ENCODE data around the gene PCDHB15. TPM values are rescaled to one million over a fixed set of nuclear protein-coding genes. Genes with fewer than 3 reads are reported as not detected.
A peak's percentile ranks its signal among the peaks of the same experiment; 100 is the strongest.
"Not testable (repeated sequence)": the region's sequence is repeated elsewhere in the genome, so short reads cannot be mapped to it uniquely, and the experiment has no call there.

The PCDHB15 gene
- total RNA-seq, 4 donors from 2014 or later: 3.2 to 6.6 (median 4.1) TPM

DNA sequence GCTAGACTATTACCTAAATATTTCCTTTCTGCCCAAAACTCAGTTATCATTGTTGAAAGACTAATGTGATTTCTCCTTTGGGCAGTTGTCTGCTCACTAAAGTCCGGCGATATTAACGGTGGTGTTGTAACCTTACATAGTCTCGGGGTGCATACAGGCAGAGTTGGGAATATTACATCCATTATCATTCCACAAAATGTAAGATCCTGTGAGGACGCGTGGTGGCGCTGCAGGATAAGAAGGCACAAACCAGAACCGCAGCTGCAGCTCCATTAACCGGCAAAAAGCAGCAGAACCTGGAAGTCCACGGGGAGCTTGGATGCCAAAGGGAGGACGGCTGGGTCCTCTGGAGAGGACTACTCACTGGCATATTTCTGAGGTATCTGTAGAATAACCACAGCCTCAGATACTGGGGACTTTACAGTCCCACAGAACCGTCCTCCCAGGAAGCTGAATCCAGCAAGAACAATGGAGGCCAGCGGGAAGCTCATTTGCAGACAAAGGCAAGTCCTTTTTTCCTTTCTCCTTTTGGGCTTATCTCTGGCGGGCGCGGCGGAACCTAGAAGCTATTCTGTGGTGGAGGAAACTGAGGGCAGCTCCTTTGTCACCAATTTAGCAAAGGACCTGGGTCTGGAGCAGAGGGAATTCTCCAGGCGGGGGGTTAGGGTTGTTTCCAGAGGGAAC is 31.4 kb upstream of the PCDHB15 start, which contains the start of gene PCDHB13:
TSS of gene PCDHB13 (plus strand) at position 264 of the 684 bp plus-strand sequence. CDS start at position 469, 205 bp downstream.
- Histone ChIP-seq H3K4me3 (peak within 1 kb of the TSS in 1 of 2 donors; percentile 15), H3K27me3 (peaks cover 22% of the 10 kb centered on the region), H3K9me3 (peaks cover 0 to 96% (median 6%) of the 10 kb centered on the region in 3 donors), H3K36me3 (peaks cover 0 to 11% of the 10 kb centered on the region in 2 donors)
- 11 to 14% methylated on average over 6 to 8 of the region's 18 CpGs for WGBS, 2 donors (ENCODE audit: low coverage in 1 of 2)
- not testable (repeated sequence) for H3K27ac ChIP-seq, H3K4me1 ChIP-seq
- ATAC-seq: peak; percentile 25
- TF ChIP-seq, protein P1, sequence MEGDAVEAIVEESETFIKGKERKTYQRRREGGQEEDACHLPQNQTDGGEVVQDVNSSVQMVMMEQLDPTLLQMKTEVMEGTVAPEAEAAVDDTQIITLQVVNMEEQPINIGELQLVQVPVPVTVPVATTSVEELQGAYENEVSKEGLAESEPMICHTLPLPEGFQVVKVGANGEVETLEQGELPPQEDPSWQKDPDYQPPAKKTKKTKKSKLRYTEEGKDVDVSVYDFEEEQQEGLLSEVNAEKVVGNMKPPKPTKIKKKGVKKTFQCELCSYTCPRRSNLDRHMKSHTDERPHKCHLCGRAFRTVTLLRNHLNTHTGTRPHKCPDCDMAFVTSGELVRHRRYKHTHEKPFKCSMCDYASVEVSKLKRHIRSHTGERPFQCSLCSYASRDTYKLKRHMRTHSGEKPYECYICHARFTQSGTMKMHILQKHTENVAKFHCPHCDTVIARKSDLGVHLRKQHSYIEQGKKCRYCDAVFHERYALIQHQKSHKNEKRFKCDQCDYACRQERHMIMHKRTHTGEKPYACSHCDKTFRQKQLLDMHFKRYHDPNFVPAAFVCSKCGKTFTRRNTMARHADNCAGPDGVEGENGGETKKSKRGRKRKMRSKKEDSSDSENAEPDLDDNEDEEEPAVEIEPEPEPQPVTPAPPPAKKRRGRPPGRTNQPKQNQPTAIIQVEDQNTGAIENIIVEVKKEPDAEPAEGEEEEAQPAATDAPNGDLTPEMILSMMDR (IDR thresholded peaks at IDR 0.05): peak in 3 of 4 experiments; percentile 12 to 51 (median 20)

DNA sequence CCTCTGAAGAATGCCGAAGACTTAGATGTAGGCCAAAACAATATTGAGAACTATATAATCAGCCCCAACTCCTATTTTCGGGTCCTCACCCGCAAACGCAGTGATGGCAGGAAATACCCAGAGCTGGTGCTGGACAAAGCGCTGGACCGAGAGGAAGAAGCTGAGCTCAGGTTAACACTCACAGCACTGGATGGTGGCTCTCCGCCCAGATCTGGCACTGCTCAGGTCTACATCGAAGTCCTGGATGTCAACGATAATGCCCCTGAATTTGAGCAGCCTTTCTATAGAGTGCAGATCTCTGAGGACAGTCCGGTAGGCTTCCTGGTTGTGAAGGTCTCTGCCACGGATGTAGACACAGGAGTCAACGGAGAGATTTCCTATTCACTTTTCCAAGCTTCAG is 30.6 kb upstream of the PCDHB15 start:
- H3K27ac ChIP-seq, H3K4me1 ChIP-seq, ATAC-seq, H3K4me3 ChIP-seq: not testable (repeated sequence)
- peaks cover 0 to 17% of the 10 kb centered on the region in 2 donors for H3K36me3 ChIP-seq
- peaks cover 0 to 96% (median 3%) of the 10 kb centered on the region in 3 donors for H3K9me3 ChIP-seq
- peaks cover 19% of the 10 kb centered on the region for H3K27me3 ChIP-seq
- no CpG with 5 or more reads among the region's 12 CpGs for WGBS, 2 donors (ENCODE audit: low coverage in 1 of 2)

DNA sequence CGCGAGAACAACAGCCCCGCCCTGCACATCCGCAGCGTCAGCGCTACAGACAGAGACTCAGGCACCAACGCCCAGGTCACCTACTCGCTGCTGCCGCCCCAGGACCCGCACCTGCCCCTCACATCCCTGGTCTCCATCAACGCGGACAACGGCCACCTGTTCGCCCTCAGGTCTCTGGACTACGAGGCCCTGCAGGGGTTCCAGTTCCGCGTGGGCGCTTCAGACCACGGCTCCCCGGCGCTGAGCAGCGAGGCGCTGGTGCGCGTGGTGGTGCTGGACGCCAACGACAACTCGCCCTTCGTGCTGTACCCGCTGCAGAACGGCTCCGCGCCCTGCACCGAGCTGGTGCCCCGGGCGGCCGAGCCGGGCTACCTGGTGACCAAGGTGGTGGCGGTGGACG is 29.7 kb upstream of the PCDHB15 start:
- H3K27ac ChIP-seq, H3K4me1 ChIP-seq, ATAC-seq, H3K4me3 ChIP-seq: not testable (repeated sequence)
- Histone ChIP-seq H3K9me3 (peaks cover 0 to 96% (median 3%) of the 10 kb centered on the region in 3 donors), H3K27me3 (peaks cover 10% of the 10 kb centered on the region), H3K36me3 (peaks cover 0 to 18% of the 10 kb centered on the region in 2 donors)
- WGBS, 2 donors (ENCODE audit: low coverage in 1 of 2): 43 to 50% methylated on average over 5 to 17 of the region's 40 CpGs

DNA sequence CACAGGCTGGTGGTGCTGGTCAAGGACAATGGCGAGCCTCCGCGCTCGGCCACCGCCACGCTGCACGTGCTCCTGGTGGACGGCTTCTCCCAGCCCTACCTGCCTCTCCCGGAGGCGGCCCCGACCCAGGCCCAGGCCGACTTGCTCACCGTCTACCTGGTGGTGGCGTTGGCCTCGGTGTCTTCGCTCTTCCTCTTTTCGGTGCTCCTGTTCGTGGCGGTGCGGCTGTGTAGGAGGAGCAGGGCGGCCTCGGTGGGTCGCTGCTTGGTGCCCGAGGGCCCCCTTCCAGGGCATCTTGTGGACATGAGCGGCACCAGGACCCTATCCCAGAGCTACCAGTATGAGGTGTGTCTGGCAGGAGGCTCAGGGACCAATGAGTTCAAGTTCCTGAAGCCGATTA is 29.2 kb upstream of the PCDHB15 start:
- peaks cover 0 to 96% (median 3%) of the 10 kb centered on the region in 3 donors for H3K9me3 ChIP-seq
- not testable (repeated sequence) for H3K27ac ChIP-seq, H3K4me1 ChIP-seq, H3K4me3 ChIP-seq, H3K27me3 ChIP-seq, ATAC-seq
- 58% methylated on average over 2 of the region's 26 CpGs; no CpG with 5 or more reads in 1 of the 2 donors for WGBS, 2 donors (ENCODE audit: low coverage in 1 of 2)
- H3K36me3 ChIP-seq: peaks cover 0 to 18% of the 10 kb centered on the region in 2 donors

DNA sequence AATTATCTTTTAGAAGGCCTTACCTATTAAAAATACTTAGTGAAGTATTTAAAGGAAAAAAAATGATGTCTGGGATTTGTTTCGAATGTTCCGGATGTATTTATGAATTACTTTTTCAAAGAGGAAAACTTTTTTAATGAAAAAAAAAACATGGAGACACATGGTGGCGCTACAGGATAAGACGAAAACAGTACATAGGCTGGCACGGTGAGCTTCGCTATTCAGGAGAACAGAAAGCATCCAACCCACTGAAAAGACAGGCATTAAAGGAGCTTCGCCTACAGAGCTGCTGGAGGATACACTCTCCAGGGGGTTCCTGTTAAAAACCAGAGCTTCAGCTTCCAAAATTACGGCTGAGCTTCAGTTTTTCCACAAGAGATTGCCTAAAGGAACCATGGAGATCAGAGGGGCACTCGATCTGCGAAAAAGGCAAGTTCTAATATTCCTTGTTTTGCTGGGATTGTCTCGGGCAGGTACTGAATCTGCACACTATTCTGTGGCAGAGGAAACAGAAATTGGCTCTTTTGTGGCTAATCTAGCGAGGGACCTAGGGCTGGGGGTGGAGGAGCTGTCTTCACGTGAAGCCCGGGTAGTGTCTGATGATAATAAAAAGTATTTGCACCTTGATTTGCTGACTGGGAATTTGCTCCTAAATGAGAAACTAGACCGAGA is 21.9 kb upstream of the PCDHB15 start, which contains the start of gene PCDHB14:
TSS of gene PCDHB14 (plus strand) at position 232 of the 672 bp plus-strand sequence. CDS start at position 395, 163 bp downstream.
- H3K9me3 ChIP-seq: peaks cover 0 to 100% (median 4%) of the 10 kb centered on the region in 3 donors

DNA sequence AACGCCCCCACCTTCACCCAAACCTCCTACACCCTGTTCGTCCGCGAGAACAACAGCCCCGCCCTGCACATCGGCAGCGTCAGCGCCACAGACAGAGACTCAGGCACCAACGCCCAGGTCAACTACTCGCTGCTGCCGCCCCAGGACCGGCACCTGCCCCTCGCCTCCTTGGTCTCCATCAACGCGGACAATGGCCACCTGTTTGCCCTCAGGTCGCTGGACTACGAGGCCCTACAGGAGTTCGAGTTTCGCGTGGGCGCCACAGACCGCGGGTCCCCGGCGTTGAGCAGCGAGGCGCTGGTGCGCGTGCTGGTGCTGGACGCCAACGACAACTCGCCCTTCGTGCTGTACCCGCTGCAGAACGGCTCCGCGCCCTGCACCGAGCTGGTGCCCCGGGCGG is 20.4 kb upstream of the PCDHB15 start:
- H3K27me3 ChIP-seq, ATAC-seq, H3K4me3 ChIP-seq, H3K36me3 ChIP-seq, H3K4me1 ChIP-seq, H3K27ac ChIP-seq: not testable (repeated sequence)
- 0% methylated on average over 1 of the region's 40 CpGs; no CpG with 5 or more reads in 1 of the 2 donors for WGBS, 2 donors (ENCODE audit: low coverage in 1 of 2)
- H3K9me3 ChIP-seq: peaks cover 0 to 97% (median 4%) of the 10 kb centered on the region in 3 donors

More for the DNA sequence above, 21.9 kb upstream of the PCDHB15 start, which contains the start of gene PCDHB14:
- Histone ChIP-seq H3K4me3 (peak within 1 kb of the TSS; percentile 33 to 36), H3K4me1 (no peaks in the 10 kb centered on the region), H3K36me3 (peaks cover 0 to 22% of the 10 kb centered on the region in 2 donors), H3K27me3 (peaks cover 3% of the 10 kb centered on the region), H3K27ac (peak within 1 kb of the TSS in 1 of 4 donors; percentile 38)
- no peak for ATAC-seq
- WGBS, 2 donors (ENCODE audit: low coverage in 1 of 2): 17 to 30% methylated on average over 12 to 14 of the region's 15 CpGs
- TF ChIP-seq, protein P1 (IDR thresholded peaks at IDR 0.05): peak in 2 of 4 experiments; percentile 13 to 34
- no peak for TF ChIP-seq EP300 (IDR thresholded peaks at IDR 0.05)

DNA sequence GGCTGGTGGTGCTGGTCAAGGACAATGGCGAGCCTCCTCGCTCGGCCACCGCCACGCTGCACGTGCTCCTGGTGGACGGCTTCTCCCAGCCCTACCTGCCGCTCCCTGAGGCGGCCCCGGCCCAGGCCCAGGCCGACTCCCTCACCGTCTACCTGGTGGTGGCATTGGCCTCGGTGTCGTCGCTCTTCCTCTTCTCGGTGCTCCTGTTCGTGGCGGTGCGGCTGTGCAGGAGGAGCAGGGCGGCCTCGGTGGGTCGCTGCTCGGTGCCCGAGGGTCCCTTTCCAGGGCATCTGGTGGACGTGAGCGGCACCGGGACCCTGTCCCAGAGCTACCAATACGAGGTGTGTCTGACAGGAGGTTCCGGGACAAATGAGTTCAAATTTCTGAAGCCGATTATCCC is 19.8 kb upstream of the PCDHB15 start:
- not testable (repeated sequence) for ATAC-seq, H3K4me3 ChIP-seq, H3K27ac ChIP-seq, H3K27me3 ChIP-seq, H3K4me1 ChIP-seq, H3K36me3 ChIP-seq
- 27 to 43% methylated on average over 10 to 20 of the region's 30 CpGs for WGBS, 2 donors (ENCODE audit: low coverage in 1 of 2)
- peaks cover 0 to 97% (median 4%) of the 10 kb centered on the region in 3 donors for H3K9me3 ChIP-seq
